CD14-positive monocyte (primary cell): ENCODE measurements around the gene DIS3L2. TPM values are rescaled to one million over a fixed set of nuclear protein-coding genes. Genes with fewer than 3 reads are reported as not detected.

ENCODE experiments used
- DNase-seq, 3 donors: peaks; one replicate each; pipeline ENCODE4 v3.0.0-alpha.2; 2011 to 2022
- H2AFZ ChIP-seq: 2 replicates; pipeline ENCODE4 v1.6.0; 2012; ENCODE audit warnings: mild to moderate bottlenecking, low read depth, low read length, inconsistent platforms; ENCODE audit not compliant: insufficient read depth, poor library complexity, severe bottlenecking
- H3K27ac ChIP-seq, 2 donors: 1 replicate in 1 of 2; 2 replicates in 1 of 2; pipeline ENCODE4 v1.5.1; 2012 to 2013; ENCODE audit warnings: low read length in 2 of 2, control low read depth in 1 of 2, inconsistent platforms in 1 of 2, low read depth in 1 of 2, mild to moderate bottlenecking in 1 of 2
- H3K27me3 ChIP-seq, 2 donors: one replicate each; pipeline versions ENCODE4 v1.6.0 to v1.6.1; 2011 to 2013; ENCODE audit warnings: low read length in 2 of 2; ENCODE audit not compliant: control insufficient read depth in 2 of 2, insufficient read depth in 2 of 2
- H3K36me3 ChIP-seq, 2 donors: replicated peaks in 1 of 2; 1 replicate in 1 of 2; 2 replicates in 1 of 2; pipeline versions ENCODE4 v1.5.1 to v1.6.1; 2012 to 2013; ENCODE audit warnings: low read length in 2 of 2, control low read depth in 1 of 2, inconsistent platforms in 1 of 2, mild to moderate bottlenecking in 1 of 2; ENCODE audit not compliant: insufficient read depth in 2 of 2, control insufficient read depth in 1 of 2
- H3K4me1 ChIP-seq, 2 donors: 1 replicate in 1 of 2; 2 replicates in 1 of 2; pipeline versions ENCODE4 v1.5.1 to v1.6.1; 2012 to 2013; ENCODE audit warnings: low read length in 2 of 2, control low read depth in 1 of 2, inconsistent platforms in 1 of 2, mild to moderate bottlenecking in 1 of 2, moderate library complexity in 1 of 2; ENCODE audit not compliant: insufficient read depth in 2 of 2, control insufficient read depth in 1 of 2
- H3K4me2 ChIP-seq: replicated peaks from 2 replicates; pipeline ENCODE3; 2012; ENCODE audit warnings: low read length, moderate library complexity, mild to moderate bottlenecking; ENCODE audit not compliant: poor library complexity, severe bottlenecking; ENCODE audit errors: extremely low read depth
- H3K4me3 ChIP-seq, 3 experiments: fragments of 200-600 bp in 1 of 3; sonication (generic) in 1 of 3; replicated peaks in 1 of 3; 1 replicate in 2 of 3; 2 replicates in 1 of 3; pipeline ENCODE4 v1.5.1; 2011 to 2013; ENCODE audit warnings: low read length in 3 of 3, mild to moderate bottlenecking in 3 of 3, control low read depth in 2 of 3, low read depth in 2 of 3, inconsistent platforms in 1 of 3, moderate library complexity in 1 of 3
- H3K79me2 ChIP-seq: 2 replicates; pipeline ENCODE4 v1.6.0; 2012; ENCODE audit warnings: mild to moderate bottlenecking, control low read depth, inconsistent platforms, low read length, moderate library complexity; ENCODE audit not compliant: insufficient read depth
- H3K9ac ChIP-seq: 2 replicates; pipeline ENCODE4 v1.6.0; 2017; ENCODE audit warnings: low read length, mild to moderate bottlenecking; ENCODE audit not compliant: insufficient read depth, poor library complexity, severe bottlenecking
- H3K9me3 ChIP-seq, 2 donors: replicated peaks in 1 of 2; 1 replicate in 1 of 2; 2 replicates in 1 of 2; pipeline versions ENCODE4 v1.5.1 to v1.6.1; 2012 to 2013; ENCODE audit warnings: low read length in 2 of 2, control low read depth in 1 of 2; ENCODE audit not compliant: control insufficient read depth in 1 of 2, insufficient read depth in 1 of 2
- H4K20me1 ChIP-seq: 2 replicates; pipeline ENCODE4 v1.6.0; 2012; ENCODE audit warnings: mild to moderate bottlenecking, low read length, control low read depth, moderate library complexity; ENCODE audit not compliant: insufficient read depth
- H3K27ac Mint-ChIP-seq, 7 donors: one replicate each; pipeline ENCODE4 v1.8.0; 2020; ENCODE audit warnings: mild to moderate bottlenecking in 7 of 7, mixed read lengths in 7 of 7, moderate library complexity in 6 of 7, inconsistent platforms in 2 of 7
- H3K27me3 Mint-ChIP-seq, 3 donors: one replicate each; pipeline ENCODE4 v1.8.0; 2021 to 2022; ENCODE audit warnings: low read depth in 3 of 3, mild to moderate bottlenecking in 3 of 3, mixed read lengths in 3 of 3, moderate library complexity in 3 of 3, inconsistent platforms in 1 of 3
- H3K36me3 Mint-ChIP-seq, 2 donors: one replicate each; pipeline ENCODE4 v1.8.0; 2020; ENCODE audit warnings: mixed read lengths in 2 of 2, inconsistent platforms in 1 of 2, mild to moderate bottlenecking in 1 of 2
- H3K4me1 Mint-ChIP-seq: one replicate; pipeline ENCODE4 v1.8.0; 2020; ENCODE audit warnings: mild to moderate bottlenecking, mixed read lengths
- H3K4me3 Mint-ChIP-seq, 2 donors: one replicate each; pipeline ENCODE4 v1.8.0; 2020; ENCODE audit warnings: mild to moderate bottlenecking in 2 of 2, mixed read lengths in 2 of 2, moderate library complexity in 1 of 2
- H3K9me3 Mint-ChIP-seq, 7 donors: one replicate each; pipeline ENCODE4 v1.8.0; 2020 to 2022; ENCODE audit warnings: mixed read lengths in 7 of 7, mild to moderate bottlenecking in 6 of 7, moderate library complexity in 6 of 7, inconsistent platforms in 2 of 7
- WGBS: methylation state at CpG from one replicate; pipeline ENCODE4 v1.1.5; 2013; ENCODE audit warnings: missing lambda C conversion rate; ENCODE audit not compliant: insufficient coverage; 5-methylcytosine and 5-hydroxymethylcytosine counted together
- intact Hi-C, 2 donors: fragments of 100-400 bp; cut with micrococcal nuclease; formaldehyde crosslinking; loops; one replicate each; pipeline versions ENCODE4 v1.15.0 to v1.15.1; 2023
- polyA plus RNA-seq, 3 donors: library from polyadenylated mRNA; depleted of rRNA in 1 of 3; unstranded in 2 of 3; stranded (reverse) in 1 of 3; fragments of 300-500 nt in 2 of 3; fragments of >200 nt in 1 of 3; fragmentation: Illumina TruSeq in 2 of 3; gene quantifications; 1 replicate in 2 of 3; 2 replicates in 1 of 3; pipeline ENCODE4 v1.2.3, GENCODE V29; 2012 to 2021
- TF ChIP-seq, protein P1 (sequence below): fragments of 200-600 bp; IDR thresholded peaks from one replicate; pipeline ENCODE4 v1.8.0; 2022; ENCODE audit warnings: antibody characterized with exemption, mild to moderate bottlenecking

The DIS3L2 gene
- polyA plus RNA-seq, 3 donors: 6.0 to 21.7 (median 6.4) TPM

DNA sequence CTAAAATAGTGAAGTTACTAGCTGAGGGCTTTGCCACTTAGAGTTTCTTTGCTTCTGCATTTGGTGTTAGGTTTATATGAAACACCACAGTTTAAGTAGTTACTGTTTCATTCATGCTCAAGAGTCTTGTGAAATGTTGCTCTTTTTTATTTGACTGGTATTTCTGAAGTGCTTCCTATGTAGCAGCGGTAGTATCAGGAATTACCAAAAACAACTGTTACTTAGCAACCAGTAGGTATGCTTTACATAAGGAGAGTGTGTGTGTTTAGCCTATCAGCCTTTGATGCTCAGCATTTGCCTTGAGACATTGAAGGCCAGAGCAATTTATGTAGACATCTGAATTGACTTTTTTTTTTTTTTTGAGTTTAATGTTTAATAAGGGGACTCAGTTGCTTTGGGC, 3.6 kb downstream of the DIS3L2 start:
- no peak overlapping the region for H3K4me2 ChIP-seq
- no CpG with 5 or more reads among the region's 1 CpG for WGBS

DNA sequence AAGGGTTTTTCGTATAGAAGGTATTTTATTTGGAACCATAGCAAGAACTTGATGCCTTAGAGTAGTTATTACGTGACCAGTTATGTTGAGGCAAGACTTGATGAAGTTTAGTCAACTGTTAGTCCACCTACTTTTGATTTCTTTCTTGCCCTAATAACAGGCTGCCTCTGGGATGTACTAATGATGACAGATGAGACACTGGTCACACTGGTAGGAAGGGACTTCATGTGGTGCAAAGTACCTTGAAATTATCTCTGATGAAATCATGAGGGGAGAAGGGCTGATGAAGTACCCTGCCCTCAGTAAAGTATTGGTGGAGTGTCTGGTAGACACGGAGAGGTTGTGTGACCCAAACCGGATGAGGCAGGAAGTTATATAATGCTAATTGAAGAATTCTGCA, 5.4 kb downstream of the DIS3L2 start:
- no peak overlapping the region for H3K9ac ChIP-seq
- peaks cover 18% of the 10 kb centered on the region for H4K20me1 ChIP-seq
- Mint-ChIP-seq H3K36me3 (peaks cover 9 to 20% of the 10 kb centered on the region in 2 donors), H3K27ac (peak overlapping the region in 1 of 7 donors; percentile 13), H3K27me3 (peaks cover 0 to 2% (median 1%) of the 10 kb centered on the region in 3 donors), H3K4me3 (peak overlapping the region in 1 of 2 donors; percentile 68), H3K4me1 (peaks cover 31% of the 10 kb centered on the region), H3K9me3 (peaks cover 6 to 24% (median 15%) of the 10 kb centered on the region in 7 donors)
- peaks cover 11 to 13% of the 10 kb centered on the region in 2 donors for H3K4me1 ChIP-seq
- H3K9me3 ChIP-seq: peaks cover 8 to 10% of the 10 kb centered on the region in 2 donors
- H3K36me3 ChIP-seq: no peaks in the 10 kb centered on the region
- 30% methylated on average over 2 of the region's 4 CpGs for WGBS
- H3K4me3 ChIP-seq: no peak overlapping the region
- peaks cover 52% of the 10 kb centered on the region for H3K79me2 ChIP-seq
- H3K27ac ChIP-seq: no peak overlapping the region
- no peak for DNase-seq
- TF ChIP-seq, protein P1, sequence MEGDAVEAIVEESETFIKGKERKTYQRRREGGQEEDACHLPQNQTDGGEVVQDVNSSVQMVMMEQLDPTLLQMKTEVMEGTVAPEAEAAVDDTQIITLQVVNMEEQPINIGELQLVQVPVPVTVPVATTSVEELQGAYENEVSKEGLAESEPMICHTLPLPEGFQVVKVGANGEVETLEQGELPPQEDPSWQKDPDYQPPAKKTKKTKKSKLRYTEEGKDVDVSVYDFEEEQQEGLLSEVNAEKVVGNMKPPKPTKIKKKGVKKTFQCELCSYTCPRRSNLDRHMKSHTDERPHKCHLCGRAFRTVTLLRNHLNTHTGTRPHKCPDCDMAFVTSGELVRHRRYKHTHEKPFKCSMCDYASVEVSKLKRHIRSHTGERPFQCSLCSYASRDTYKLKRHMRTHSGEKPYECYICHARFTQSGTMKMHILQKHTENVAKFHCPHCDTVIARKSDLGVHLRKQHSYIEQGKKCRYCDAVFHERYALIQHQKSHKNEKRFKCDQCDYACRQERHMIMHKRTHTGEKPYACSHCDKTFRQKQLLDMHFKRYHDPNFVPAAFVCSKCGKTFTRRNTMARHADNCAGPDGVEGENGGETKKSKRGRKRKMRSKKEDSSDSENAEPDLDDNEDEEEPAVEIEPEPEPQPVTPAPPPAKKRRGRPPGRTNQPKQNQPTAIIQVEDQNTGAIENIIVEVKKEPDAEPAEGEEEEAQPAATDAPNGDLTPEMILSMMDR: no peak
- no peaks in the 10 kb centered on the region for H3K27me3 ChIP-seq
- H3K4me2 ChIP-seq: no peak overlapping the region
- H2AFZ ChIP-seq: no peak overlapping the region
- intact Hi-C loops: no loop called here

More for the DNA sequence above, 3.6 kb downstream of the DIS3L2 start:
- no peaks in the 10 kb centered on the region for H3K36me3 ChIP-seq
- Mint-ChIP-seq H3K4me3 (no peak overlapping the region), H3K27ac (no peak overlapping the region), H3K4me1 (peaks cover 37% of the 10 kb centered on the region), H3K27me3 (peaks cover 0 to 2% (median 1%) of the 10 kb centered on the region in 3 donors), H3K36me3 (peaks cover 9 to 13% of the 10 kb centered on the region in 2 donors), H3K9me3 (peaks cover 4 to 23% (median 12%) of the 10 kb centered on the region in 7 donors)
- peaks cover 17 to 22% of the 10 kb centered on the region in 2 donors for H3K4me1 ChIP-seq
- TF ChIP-seq, protein P1: no peak
- no peak overlapping the region for H3K4me3 ChIP-seq
- H3K79me2 ChIP-seq: peaks cover 48% of the 10 kb centered on the region
- H3K9me3 ChIP-seq: peaks cover 8 to 10% of the 10 kb centered on the region in 2 donors
- peaks cover 18% of the 10 kb centered on the region for H4K20me1 ChIP-seq
- H2AFZ ChIP-seq: no peak overlapping the region
- no peak overlapping the region for H3K27ac ChIP-seq
- H3K9ac ChIP-seq: no peak overlapping the region
- no peak for DNase-seq
- no peaks in the 10 kb centered on the region for H3K27me3 ChIP-seq
- intact Hi-C loops: no loop called here
